Cerebellar cortex (tissue), 1 donor: ENCODE measurements around the gene LHPP.
"Not testable (repeated sequence)": the region's sequence is repeated elsewhere in the genome, so short reads cannot be mapped to it uniquely, and the experiment has no call there.

ENCODE experiments used
- DNase-seq: peaks from one replicate; pipeline ENCODE4 v3.0.0-alpha.2; 2015; ENCODE audit warnings: low spot score

The LHPP gene

DNA sequence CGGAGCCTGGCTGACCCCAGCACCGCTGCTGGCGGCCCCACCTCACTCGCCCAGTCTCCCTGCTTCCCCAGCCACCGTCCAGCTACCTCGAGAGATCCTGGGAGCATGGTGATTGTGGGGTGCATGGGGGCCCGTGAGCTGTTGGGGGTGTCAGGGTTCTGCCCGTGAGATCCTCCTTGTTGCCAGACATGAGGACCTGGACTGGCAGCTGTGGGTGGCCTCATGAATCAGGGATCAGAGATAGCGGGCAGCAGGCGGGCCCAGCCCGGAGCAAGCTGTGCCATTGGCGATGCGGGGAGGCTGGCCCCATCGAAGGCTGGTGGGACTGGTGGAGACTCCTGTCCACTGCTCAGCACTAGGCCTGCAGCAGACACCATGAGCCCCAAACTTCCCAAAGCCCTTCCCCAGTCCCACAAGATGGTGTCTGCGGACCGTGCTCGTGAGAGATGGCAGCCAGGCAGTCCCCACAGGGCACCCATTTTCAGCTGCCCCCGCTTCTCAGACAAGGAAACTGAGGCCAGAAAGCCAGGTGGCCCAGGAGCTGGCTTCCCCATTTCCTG, 75.6 kb downstream of the LHPP start:
- DNase-seq = no peak

DNA sequence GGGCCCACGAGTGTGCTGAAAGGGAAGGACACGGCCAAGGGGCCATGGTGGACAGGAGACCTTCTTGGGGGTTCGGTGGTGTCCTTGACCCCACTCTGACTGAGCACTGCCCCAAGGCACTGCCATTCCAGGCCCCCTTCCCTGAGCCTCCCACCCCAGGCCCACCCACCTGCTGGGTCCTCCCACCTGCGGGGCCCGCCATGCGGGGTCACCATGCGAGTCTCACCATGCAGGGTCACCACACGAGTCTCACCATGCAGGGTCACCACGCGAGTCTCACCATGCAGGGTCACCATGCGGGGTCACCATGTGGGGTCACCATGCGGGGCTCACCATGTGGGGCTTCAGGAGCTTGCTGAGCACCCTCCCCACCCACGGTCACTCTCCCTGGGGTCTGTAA, 76.3 kb downstream of the LHPP start:
- no peak for DNase-seq

DNA sequence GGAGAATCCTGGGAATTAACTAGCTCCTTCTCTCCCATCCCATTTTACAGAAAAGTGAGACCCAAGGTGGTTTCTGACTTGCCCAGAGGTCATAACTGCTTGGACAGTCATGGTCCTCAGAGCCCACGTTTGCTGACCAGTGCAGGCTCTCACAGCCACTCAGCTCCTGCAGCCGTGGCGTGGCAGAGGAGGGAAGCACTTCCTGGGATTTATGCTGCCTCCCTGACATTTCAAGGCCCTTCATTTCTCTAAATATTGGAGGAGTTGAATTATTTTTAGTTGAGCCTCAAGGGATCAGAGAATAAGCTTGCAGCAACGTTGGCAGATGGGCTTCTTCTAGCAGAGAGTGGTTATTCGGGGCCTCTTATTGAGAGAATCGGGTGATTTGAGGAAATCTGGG, 77.1 kb downstream of the LHPP start:
- DNase-seq = no peak

DNA sequence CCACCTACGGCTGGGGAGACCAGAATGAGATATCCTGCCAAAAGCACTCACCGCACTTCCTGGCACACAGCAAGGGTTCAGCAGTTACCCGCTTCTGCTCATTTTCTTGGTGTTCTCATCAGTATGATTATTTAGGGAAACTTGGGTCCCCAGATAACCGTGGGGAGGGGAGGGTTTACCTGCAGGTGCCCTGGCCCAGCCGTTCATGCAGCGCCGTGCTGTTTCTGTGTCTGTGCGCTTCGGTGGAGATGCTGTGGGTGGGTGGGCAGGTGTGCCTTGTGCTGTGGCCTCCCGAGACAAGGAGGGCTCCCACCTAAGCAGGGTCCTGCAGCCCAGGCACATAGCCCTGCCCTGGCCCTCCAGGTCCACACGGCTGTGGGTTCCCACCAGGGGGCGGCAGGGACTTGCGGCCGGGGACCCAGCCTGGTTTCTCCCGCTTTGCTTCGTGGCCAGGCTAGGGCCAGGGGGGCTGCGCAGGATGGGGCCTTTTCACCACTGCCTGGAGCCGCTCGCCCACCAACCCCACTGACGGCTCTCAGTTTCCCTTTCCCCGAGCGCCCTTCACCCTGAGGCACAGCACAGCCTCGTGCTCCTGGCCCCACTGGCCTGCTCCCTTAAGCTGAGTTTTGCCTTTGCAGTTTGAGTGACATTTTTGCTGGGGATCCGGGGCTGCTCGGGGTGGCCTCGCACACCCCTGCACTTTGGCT, 78.5 kb downstream of the LHPP start:
- no peak for DNase-seq

DNA sequence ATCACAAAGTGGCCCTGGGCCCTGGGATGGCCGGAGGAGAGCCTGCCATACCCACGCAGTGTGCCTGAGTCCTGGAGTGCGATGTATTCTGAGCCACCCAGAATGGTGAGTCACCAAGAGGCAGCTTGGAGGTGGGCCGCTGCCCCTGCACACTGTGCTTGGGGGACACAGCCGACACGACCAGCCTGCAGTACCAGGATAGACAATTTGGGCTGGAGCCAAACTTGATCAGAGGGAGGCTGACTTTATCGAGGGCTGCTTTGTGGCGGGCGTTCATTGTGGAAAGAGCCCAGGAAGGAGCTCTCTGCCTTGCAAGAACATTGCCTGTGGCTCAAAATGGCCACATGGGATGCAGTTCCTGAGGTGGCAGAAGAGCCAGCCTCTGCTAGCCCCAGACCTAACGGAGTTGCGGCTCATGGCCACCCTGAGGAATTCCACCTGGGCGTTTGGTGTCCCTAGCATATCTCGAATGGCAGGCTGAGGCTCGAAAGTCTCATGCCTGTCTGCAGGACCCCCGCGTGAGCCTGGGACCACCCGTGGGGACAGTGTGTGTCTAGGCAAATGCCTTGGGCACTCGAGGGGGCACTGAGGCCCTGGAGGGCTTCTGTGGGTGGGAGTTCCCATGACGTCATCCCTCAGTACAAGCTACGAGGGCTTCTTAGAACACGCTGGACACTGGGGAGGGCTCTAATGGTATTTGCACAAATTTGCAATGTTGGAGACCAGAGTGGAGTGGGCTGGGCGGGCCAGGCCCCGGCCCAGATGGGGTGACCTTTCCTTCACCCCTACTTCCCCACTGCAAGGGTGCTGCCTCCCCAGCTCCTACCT, 79.7 kb downstream of the LHPP start:
- no peak for DNase-seq

DNA sequence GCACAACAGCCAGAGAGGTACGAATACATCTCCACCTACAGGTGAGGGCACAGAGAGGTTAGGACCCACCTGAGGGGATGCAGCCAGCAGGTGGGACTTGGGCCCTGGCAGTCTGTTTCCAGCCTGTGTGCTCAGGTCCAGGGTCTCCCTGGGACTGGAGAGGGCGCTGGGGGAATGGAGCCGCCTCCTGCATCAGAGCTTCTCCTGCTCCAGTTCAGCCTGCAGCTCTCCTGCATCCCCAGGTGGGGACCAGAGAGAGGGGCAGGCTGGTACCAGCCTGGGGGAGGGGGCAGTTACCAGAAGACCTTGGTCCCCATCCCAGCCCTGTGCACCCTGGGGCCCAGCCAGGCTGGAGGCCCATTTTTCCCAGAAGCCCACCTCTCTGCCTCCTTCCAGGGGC, 80.7 kb downstream of the LHPP start:
- DNase-seq = no peak

DNA sequence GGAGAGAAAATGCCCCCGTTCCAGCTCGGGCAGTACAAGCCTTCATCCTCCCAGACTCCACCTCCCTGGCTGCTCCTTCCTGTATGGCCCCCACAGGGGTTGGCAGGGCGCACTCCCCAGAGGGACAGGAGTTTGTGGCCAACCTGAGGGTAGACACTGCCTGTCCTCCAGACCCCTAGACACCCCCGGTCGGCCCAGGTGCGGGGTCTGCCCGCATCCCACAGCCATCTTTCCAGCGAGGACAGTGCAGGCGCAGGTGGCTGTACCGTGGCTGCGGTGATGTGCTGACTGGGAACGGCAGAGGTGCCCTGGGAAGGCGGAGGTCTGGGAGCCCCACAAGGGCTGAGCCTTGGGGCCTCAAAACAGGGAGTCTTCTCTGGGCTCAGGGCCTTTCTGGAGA, 81.5 kb downstream of the LHPP start:
- DNase-seq = no peak

DNA sequence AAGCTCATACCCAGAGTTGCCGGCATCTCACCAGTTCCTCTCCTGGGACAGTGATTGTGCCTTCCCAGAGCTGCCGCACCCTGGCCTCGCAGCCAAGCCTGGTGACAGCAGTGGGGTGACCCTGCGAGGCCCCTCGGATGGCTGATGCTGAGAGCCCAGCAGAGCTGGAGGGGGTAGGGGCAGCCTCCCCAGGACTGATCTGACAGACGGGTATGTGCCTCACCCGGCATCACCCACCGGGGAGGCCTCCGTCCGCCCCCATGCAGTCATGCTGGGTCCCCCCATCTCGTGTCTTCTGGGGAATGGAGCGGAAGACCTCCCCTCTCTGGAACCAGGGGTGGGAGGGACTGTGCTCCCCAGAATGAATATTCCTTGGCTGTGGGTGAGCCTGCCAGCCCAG, 82.3 kb downstream of the LHPP start:
- DNase-seq = no peak

DNA sequence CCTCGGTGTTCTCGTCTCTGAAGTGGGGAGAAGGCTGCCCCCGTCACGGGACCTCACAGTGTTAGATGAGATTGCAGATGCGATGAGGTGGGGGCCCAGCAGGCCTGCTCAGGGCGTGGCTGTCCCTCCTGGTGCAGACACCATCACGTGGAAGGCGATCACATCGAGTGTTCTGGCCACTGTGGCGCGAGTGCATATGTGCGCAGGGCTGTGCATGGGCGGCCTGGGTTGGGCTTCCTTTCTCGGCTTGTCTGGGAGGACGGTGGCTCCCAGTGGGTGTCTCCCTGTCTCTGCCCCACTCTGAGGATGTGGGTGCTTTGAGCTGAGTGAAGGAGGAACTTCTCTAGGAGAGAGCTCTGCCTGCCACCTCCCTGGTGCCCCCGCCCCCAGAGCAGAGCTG, 83.1 kb downstream of the LHPP start:
- no peak for DNase-seq

DNA sequence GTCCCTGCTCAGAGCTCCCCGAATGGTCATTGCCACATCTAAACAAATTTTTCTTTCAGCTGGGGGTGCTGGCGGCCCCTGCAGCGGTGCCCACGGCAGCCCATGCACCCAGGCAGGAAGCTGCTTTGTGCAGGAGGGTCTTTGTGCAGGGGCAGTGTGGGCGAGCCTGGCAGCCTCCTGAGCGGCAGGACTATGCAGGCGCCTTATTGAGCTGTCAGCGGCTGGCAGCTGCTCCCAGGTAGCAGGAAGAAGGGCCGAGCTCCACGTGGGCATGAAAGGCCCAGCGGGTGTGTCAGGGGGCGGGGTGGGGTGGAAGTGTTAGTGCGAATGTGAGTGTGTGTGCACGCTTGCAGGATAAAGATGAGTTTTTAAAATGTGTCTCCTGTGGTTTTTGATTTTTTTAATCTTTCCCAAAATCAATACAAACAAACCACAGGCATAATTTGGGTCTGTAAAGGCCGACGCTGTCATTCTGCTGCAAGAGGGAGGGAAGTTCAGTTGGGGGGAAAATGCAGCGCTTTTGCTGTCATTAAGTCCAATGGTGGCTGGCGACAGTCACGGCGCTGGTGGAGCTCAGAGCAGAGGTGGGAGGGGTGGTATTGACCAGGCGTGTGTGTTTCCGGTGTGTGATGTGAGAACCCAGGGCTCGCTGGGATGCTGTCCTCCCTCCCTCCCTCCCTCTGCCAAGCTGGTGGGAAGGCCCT, 83.9 kb downstream of the LHPP start:
- peak; percentile 50 for DNase-seq

DNA sequence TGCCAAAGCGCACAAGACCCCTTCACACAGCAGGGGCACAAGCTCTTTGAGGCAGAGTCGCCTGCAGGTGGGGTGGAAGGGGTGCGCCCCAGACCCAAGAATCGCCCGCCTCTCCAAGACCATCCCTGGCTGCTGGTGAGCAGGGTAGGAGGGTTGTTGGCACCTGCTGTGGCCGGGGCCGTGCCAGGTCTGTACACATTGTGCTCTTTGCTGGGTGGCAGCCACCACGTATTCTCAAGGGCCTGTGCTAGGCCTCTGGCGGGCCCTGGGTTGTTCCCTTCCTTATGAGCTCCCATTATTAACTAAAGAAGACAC, 84.4 kb downstream of the LHPP start:
- peak; percentile 33 for DNase-seq

DNA sequence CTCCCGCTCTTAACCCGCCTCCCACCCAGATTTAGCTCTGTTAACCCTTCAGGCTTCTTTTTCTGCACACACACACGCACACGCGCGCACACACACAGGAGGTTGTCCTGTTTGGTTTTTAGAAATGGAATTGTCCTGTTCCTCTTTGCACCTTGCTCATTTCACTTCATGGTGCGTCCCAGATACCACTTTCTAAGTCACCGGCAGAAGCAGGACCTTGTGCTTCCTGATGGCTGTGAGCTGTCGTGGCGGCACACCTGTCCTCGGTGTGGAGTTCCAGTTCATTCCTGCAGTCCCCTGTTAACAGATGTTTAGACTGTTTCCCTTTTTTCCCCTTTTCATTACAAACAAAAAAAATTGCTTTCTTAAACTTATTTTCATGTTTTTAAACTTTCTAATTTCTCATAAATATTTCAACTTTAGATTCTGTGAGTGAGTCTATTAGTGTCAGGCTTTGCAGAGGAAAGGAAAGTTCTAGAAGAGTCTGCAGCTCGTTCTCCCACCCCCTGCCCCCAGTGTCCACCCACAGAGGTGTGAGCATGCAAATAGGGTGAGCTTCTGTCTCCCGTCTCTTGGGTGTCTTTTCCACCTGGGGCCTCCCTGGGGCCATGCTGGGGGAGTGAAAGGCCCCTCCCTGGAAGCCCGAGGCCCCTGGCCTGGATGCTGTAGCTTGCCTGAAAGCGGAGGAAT, 85.5 kb downstream of the LHPP start:
- DNase-seq = no peak

DNA sequence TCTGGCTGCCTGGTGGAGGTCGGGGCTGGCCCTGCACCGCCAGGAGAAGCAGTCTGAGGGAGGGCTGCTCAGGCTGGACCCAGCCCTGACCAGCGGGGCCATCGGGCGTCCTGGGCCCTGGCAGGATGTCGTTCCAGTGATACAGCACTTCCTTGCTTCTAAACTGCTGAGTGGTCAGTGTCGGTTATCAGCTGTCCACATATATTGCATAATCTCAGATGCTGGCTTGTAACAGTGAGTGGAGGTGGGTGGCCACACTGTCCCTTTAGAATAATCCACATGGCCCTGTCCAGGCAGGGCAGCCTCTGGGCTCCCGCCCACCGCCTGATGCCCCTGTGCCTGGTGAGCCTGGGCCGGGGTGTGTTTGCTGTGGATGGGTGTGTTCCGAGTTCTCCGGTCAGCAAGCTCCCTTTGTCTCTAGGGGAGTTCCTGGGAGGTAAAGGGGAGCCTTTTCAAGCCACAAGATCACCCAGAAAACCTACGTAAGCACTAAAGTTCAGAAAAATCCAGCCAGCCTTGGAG, 86.1 kb downstream of the LHPP start:
- no peak for DNase-seq

DNA sequence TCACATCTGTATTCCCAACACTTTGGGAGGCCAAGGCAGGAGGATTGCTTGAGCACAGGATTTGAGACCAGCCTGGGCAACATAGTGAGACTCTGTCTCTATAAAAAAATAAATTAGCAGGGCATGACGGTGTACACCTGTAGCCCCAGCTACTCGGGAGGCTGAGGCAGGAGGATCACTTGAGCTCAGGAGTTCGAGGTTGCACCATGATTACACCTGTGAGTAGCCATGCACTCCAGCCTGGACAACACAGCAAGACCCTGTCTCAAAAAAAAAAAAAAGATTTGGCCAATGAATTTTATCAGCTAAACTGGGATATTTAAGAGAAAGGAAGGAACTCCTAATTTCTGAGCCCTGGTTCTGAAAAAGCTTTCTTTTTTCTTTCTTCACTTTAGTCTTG, 87.5 kb downstream of the LHPP start:
- DNase-seq = not testable (repeated sequence)

DNA sequence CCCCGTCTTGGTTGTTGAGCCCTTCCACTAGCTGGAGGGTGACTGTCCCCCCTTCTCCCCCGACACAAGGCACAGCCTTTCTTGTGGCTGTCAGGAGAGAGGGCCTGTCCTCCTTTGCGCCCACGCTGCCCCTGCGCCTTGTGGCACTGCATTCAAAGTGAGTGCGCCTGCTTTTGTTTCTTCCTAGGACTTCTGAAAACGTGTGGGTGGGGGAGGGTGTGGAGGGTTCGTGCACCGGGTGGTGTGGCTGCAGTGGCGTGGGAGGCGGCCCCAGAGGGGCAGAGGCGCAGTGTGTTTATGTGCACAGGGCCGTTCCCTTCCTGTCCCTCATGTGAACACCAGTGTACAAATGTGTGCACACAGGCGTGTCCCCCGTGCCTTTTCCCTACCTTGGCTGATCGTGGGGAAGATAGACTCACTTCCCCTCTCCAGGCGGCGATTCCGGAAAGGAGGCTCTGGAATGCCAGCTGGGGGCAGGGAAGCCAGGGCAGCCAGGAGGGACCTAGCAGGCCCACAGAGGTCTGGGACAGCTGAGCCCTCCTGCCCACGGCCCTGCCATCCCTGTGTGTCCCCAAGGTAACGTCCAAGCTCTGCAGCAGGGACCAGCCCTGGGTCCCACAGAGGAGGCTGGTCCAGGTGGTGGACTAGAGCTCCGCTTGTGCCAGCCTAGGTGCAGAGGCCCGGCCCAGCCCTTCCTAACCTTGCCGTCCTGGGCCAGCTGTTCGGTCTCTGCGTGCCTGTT, 88.8 kb downstream of the LHPP start:
- DNase-seq = no peak

DNA sequence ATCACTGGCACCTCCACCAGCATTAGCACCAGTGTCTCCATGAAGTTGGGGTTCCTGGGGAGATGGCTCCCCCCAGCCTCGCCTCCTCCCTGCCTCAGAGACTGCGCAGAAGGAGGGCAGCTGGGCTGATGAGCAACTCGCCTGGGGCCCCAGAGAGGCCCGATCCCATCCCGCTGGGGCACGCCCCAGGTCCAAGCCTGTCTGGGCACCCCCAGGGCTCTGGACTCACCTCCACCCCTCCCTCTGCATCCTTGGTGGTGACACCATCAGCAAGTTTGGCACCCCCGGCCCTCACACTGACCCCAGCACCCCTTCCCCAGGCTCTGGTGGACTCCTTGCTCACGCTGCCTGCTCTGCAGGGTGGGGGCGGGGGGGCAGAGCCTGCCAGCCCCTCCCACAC, 89.5 kb downstream of the LHPP start:
- DNase-seq = no peak

DNA sequence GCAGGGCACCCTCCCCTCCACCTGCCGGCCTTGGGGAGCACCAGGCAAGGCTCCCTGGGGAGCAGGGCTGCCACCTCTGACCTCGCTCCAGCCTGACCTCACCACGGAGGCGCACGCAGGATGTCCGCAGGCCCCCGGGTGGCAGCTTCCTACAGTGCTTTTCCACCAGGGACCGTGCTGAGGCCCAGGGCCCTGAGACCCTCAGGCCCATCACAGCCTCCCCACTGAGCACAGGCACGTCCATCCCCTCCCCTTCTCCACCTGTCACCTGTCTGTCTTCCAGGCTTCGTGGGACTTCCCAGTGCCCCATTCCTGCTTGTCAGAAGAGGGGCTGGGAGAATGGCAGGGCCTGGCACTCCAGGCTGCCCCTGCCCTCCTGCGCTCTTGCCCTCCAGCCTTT, 90.1 kb downstream of the LHPP start:
- no peak for DNase-seq

DNA sequence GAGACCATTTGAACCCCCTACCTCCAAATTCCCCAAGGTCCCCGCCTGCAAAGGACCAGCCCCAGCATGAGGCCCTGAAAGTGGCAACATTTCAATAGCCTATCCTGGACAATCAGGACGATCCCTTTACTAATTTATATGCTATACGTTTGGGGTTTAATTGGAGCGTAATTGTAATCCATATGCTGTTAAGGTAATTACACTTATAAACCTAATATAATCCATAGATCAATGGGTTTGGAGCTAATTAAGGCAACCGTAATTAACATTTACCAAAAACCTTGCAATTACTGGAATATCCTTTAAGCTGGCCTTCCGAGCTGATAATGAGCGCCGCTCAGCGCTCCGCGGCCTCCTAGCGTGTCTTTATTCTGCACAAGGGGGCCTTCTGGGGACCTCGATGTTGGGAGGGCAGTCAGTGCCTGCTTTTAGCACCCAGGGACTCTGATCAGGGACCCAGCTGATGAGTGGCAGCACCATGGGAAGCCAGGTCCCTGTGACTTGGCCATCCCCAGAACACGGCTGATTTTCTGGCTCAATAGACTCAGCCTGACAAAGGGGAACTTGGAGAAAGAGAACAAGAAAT, 91.2 kb downstream of the LHPP start:
- DNase-seq = no peak

DNA sequence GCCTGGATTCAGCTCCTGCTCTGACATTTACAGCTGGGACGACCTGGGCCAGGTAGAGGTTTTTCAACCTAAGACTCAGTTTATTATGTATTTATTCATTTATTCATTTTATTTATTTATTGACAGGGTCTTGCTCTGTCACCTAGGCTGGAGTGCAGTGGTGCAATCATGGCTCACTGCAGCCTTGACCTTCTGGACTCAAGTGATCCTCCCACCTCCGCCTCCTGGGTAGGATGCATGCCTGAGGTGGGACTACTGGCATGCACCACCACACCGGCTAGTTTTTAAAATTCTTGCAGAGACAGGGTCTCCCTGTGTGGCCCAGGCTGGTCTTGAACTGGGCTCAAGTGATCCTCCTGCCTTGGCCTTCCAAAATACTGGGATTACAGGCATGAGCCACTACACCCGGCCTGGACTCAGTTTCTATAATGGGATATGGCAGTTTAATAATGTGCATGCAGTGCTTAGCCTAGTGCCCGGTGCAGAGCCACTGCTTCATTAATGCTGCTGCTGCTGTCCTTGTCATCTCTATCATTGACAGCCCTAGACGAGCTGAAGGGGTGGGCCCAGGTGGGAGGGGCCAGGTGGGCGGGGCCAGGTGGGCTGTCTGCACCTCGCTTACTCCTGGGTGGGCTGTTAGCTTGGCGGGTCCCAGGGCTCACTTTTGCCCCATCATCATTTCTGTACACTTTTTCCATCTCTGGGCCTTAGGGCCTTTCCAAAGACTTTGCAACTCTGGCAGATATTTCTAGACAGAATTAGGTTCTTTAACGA, 92.6 kb downstream of the LHPP start:
- no peak for DNase-seq

DNA sequence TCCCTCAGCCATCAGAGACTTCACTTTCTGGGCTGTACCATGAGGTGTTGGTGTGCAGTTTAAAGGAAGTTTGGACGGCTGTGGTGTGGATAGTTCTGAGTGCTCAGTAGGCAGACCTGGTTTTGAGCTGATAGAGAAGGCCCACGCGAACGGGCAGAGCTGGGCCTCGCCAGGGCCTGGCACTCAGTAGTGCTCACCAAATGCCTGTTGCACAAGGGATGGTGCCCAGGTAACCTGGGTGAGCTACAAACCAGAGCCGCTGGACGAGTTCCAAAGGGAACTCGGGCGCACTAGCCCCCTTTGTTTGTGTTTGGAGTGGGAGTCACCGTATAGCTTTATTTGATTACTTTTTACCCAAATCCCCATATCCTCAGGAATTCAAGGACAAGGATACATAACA, 95.5 kb downstream of the LHPP start:
- DNase-seq = no peak
